Stimulated activated CD8-positive, alpha-beta memory T cell treated with anti-CD3 and anti-CD28 coated beads, Interleukin-12 subunit alpha, Interleukin-12 subunit beta, amount 100 ng/mL, for 4 hours (primary cell): ENCODE measurements around the gene ZNF669.

Experiments
- DNase-seq: peaks from one replicate; pipeline ENCODE4 v3.0.0-alpha.2; 2020; ENCODE audit warnings: low read depth

Gene ZNF669

DNA sequence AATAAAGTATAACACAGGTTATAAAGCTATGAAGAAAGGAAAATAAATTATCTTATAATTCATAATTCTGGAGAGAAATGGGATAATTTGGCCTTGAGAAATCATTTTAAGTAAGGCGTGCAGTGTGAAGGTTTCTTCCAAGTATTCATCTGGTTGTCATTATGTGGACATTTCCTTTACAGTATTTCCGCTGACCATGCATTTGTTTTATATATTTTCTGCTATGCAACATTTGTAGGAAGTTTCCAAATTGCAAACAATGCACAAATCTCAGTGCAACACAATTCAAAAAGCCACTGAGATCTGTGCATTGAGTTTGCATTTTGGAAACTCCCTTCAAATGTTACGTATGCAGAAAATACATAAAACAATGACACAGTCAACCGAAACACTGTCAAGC is 43.4 kb downstream of the ZNF669 start:
- no peak for DNase-seq

DNA sequence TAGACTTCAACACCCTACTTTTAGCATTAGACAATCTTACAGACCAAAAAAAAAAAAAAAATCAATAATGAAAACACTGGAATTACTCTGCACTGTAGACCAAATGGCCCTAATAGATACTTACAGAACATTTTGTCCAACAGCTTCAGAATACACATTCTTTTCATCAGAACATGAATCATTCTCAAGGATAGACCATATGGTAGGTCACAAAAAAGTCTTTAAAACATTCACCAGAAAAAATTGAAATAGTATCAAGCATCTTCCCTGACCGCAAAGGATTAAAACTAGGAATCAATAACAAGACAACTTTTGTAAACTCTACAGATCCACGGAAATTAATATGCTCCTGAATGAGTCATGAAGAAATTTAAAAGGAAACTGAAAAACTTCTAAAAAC is 48.1 kb downstream of the ZNF669 start:
- no peak for DNase-seq

DNA sequence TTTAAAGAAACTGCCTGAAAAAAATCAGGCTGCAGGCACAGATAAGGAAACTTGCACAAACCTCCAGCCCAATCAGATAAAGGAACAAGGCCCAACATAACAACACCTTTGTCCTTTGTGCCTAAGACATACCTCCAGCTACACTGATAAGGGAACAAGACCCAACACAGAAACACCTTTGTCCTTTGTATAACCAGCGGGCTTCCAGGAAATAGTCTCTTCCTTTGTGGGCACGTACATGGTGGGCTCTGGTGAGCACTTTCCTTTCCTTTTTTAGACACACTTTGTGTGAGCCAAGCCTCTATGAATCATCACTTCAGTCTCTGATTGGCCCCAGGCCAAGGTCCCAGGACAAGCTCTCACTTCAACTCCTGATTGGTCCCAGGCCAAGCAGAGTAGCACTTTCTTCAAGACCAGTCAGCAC is 49.2 kb downstream of the ZNF669 start:
- DNase-seq: no peak
